Esophagus muscularis mucosa (tissue), 4 donors: ENCODE results near the gene LINC00237. TPM values are rescaled to one million over a fixed set of nuclear protein-coding genes. Genes with fewer than 3 reads are reported as not detected.
A peak's percentile ranks its signal among the peaks of the same experiment; 100 is the strongest.

Source experiments
- DNase-seq: peaks from one replicate; pipeline ENCODE4 v3.0.0-alpha.2; 2017; ENCODE audit errors: extremely low spot score
- H3K27ac ChIP-seq, 4 donors: fragments of 200-600 bp; sonication (generic); replicated peaks in 1 of 4; 1 replicate in 3 of 4; 2 replicates in 1 of 4; pipeline ENCODE4 v1.5.1; 2016 to 2019; ENCODE audit warnings: mild to moderate bottlenecking in 1 of 4
- H3K27me3 ChIP-seq, 4 donors: fragments of 200-600 bp; sonication (generic); one replicate each; pipeline versions ENCODE4 v1.5.1 to v1.6.0; 2016 to 2019
- H3K36me3 ChIP-seq, 4 donors: fragments of 200-600 bp; sonication (generic); one replicate each; pipeline ENCODE4 v1.5.1; 2016 to 2019
- H3K4me1 ChIP-seq, 4 donors: fragments of 200-600 bp; sonication (generic); one replicate each; pipeline ENCODE4 v1.5.1; 2016 to 2019
- H3K4me3 ChIP-seq, 4 donors: fragments of 200-600 bp; sonication (generic); 1 replicate in 2 of 4; 2 replicates in 2 of 4; pipeline ENCODE4 v1.5.1; 2016 to 2019; ENCODE audit warnings: mild to moderate bottlenecking in 4 of 4, moderate library complexity in 1 of 4
- H3K9me3 ChIP-seq, 4 donors: fragments of 200-600 bp; sonication (generic); 1 replicate in 3 of 4; 2 replicates in 1 of 4; pipeline ENCODE4 v1.5.1; 2016 to 2019
- CTCF ChIP-seq, 3 experiments: fragments of 200-600 bp in 2 of 3; fragments of 450-650 bp in 1 of 3; sonication (generic) in 2 of 3; IDR thresholded peaks; one replicate each; pipeline ENCODE4 v1.5.1; 2017 to 2019; ENCODE audit warnings: antibody characterized with exemption in 3 of 3, mild to moderate bottlenecking in 2 of 3, moderate library complexity in 1 of 3
- EP300 ChIP-seq: sonication (generic); formaldehyde crosslinking; IDR thresholded peaks from one replicate; pipeline ENCODE4 v1.6.1; 2017; ENCODE audit warnings: antibody characterized with exemption
- POLR2A ChIP-seq: fragments of 450-650 bp; IDR thresholded peaks from one replicate; pipeline ENCODE4 v1.6.1; 2017; ENCODE audit warnings: antibody characterized with exemption, moderate library complexity, mild to moderate bottlenecking, low read depth
- POLR2AphosphoS5 ChIP-seq, 2 donors: sonication (generic); formaldehyde crosslinking; IDR thresholded peaks; one replicate each; pipeline ENCODE4 v1.6.1; 2017; ENCODE audit warnings: antibody characterized with exemption in 2 of 2
- WGBS: methylation state at CpG from one replicate; pipeline ENCODE4 v1.1.5; 2018; 5-methylcytosine and 5-hydroxymethylcytosine counted together
- intact Hi-C: fragments of 100-400 bp; cut with DNase I; formaldehyde crosslinking; loops from one replicate; pipeline ENCODE4 v1.15.1; 2023
- total RNA-seq, 4 donors: library from RNA; depleted of rRNA; stranded (reverse); fragments of >200 nt; gene quantifications; one replicate each; pipeline versions ENCODE4 v1.1.0 to v1.2.1, GENCODE V29; 2016

The LINC00237 gene
- total RNA-seq, 4 donors from 2014 or later = not detected

- WGBS = 7% methylated on average over 12 of the region's 16 CpGs
- H3K4me1 ChIP-seq = peaks cover 36 to 57% (median 54%) of the 10 kb centered on the region in 4 donors
- intact Hi-C loops = no loop called here
These were observed 1.2 kb downstream of the LINC00237 start for GRCh38 chr20:21104921-21105320.

GRCh38 chr20:21104466-21104761 lies 1.7 kb downstream of the LINC00237 start:
- Histone ChIP-seq H3K27me3 (peaks cover 7 to 96% (median 78%) of the 10 kb centered on the region in 4 donors), H3K4me1 (peaks cover 39 to 61% (median 58%) of the 10 kb centered on the region in 4 donors), H3K36me3 (no peaks in the 10 kb centered on the region), H3K4me3 (no peak overlapping the region), H3K27ac (no peak overlapping the region), H3K9me3 (no peaks in the 10 kb centered on the region)
- WGBS = 6% methylated on average over 5 of the region's 5 CpGs
- TF ChIP-seq POLR2AphosphoS5 (IDR thresholded peaks at IDR 0.05) (no peak), EP300 (no peak), CTCF (IDR thresholded peaks at IDR 0.05) (no peak), POLR2A (no peak)
- intact Hi-C loops = no loop called here
- DNase-seq = no peak

More at GRCh38 chr20:21104921-21105320, 1.2 kb downstream of the LINC00237 start:
- no peak overlapping the region for H3K4me3 ChIP-seq
- no peak overlapping the region for H3K27ac ChIP-seq
- TF ChIP-seq CTCF (IDR thresholded peaks at IDR 0.05) (no peak), POLR2A (no peak)
- peak; percentile 37 for DNase-seq
- H3K27me3 ChIP-seq = peaks cover 7 to 91% (median 74%) of the 10 kb centered on the region in 4 donors
- no peaks in the 10 kb centered on the region for H3K36me3 ChIP-seq
- no peaks in the 10 kb centered on the region for H3K9me3 ChIP-seq

GRCh38 chr20:21103582-21104465 lies 2.3 kb downstream of the LINC00237 start:
- Histone ChIP-seq H3K27me3 (peaks cover 7 to 98% (median 82%) of the 10 kb centered on the region in 4 donors), H3K4me3 (peak overlapping the region in 1 of 4 donors; percentile 44), H3K36me3 (no peaks in the 10 kb centered on the region), H3K27ac (no peak overlapping the region), H3K9me3 (no peaks in the 10 kb centered on the region), H3K4me1 (peaks cover 39 to 61% (median 59%) of the 10 kb centered on the region in 4 donors)
- WGBS = 15% methylated on average over 30 of the region's 32 CpGs
- intact Hi-C loops = no loop called here
- peak; percentile 89 for DNase-seq
- TF ChIP-seq EP300 (no peak), POLR2AphosphoS5 (IDR thresholded peaks at IDR 0.05) (no peak), CTCF (IDR thresholded peaks at IDR 0.05) (no peak), POLR2A (no peak)

GRCh38 chr20:21102603-21103311 lies 3.4 kb downstream of the LINC00237 start:
- peak overlapping the region; percentile 44 to 61 (median 46) for H3K4me3 ChIP-seq
- peak; percentile 91 for DNase-seq
- H3K27ac ChIP-seq = no peak overlapping the region
- no peaks in the 10 kb centered on the region for H3K9me3 ChIP-seq
- intact Hi-C loops = no loop called here
- TF ChIP-seq CTCF (IDR thresholded peaks at IDR 0.05) (no peak), EP300 (no peak), POLR2AphosphoS5 (IDR thresholded peaks at IDR 0.05) (no peak), POLR2A (no peak)
- peaks cover 39 to 61% (median 59%) of the 10 kb centered on the region in 4 donors for H3K4me1 ChIP-seq
- WGBS = under 1% methylated on average over 10 of the region's 38 CpGs
- H3K27me3 ChIP-seq = peaks cover 7 to 100% (median 86%) of the 10 kb centered on the region in 4 donors
- no peaks in the 10 kb centered on the region for H3K36me3 ChIP-seq
